Fibroblast of skin of back (primary cell): ENCODE results near the gene HOXB5.

Source experiments
- DNase-seq: peaks from one replicate; pipeline ENCODE4 v3.0.0-alpha.2; 2013

Gene HOXB5

DNA sequence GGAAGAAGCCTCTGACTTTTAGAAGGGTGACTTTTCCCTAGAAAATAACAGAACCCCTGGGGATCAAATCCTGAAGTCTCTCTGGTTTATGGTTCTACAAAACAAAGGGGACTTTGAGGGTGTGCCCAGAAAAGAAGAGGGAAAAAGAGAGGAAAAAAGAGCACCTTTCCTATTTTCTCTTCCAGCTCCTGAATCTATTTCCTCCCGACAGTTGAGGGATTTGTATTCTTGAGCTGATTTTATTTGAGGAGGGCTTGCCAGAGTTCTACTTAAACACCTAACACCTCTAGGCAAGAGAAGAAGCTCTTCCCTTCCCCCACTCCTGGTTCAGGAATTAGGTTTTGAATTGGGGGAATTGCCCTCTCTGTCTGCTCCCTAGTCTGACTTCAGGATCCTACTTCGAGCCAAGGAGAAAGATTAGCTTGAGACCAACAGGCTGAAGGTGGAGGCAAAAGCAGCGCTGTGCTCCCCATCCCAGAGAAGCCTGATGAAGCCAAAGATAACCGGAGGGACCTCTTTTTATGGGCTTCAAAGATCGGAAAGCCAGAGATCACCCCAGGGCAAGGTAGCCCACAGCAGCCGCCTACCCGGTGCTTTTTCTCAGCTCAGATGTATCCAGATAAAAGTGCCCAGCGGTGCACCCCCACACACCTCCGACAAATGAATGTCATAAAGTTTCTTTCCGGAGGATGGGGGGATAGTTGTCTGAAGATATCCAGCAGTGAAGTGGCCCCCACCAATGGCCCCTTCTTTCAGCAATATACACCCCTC is 4.3 kb downstream of the HOXB5 start:
- DNase-seq: no peak

DNA sequence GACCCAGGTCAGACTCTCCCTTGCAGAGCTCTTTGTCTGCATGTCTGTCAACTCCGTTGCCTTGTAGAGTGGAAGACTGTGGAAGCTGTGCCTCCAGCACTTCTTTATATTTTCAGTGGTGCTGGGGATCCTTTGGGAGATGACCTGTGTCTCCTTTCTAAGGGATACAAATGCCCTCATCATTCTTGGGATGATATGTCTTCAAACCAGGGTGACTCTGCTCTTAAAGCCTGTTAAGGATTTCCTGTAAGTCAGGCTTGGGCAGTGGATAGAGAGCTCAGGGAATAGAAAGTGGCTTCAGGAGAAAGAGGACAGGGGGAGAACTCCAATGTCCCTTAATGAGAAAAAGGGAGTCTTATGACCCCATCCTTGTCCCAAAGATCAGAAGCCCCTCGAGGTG is 5.1 kb downstream of the HOXB5 start:
- DNase-seq: no peak

DNA sequence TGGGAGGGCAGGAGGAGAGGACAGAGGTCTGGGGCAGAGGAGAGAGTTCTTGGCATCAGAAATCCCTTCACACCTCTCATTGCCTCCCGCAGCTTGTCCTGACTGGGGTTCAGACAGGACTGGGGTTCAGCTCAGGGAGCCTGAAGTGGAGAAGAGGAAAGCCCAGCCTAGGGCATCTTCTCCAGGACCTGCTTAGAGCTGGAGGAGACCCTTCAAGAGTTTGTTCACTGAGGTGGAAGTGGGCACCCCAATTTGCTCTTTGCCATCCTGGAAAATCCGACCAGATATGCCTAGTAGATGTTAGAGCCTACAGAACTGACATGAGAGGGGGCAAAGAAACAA is 5.5 kb downstream of the HOXB5 start:
- no peak for DNase-seq

DNA sequence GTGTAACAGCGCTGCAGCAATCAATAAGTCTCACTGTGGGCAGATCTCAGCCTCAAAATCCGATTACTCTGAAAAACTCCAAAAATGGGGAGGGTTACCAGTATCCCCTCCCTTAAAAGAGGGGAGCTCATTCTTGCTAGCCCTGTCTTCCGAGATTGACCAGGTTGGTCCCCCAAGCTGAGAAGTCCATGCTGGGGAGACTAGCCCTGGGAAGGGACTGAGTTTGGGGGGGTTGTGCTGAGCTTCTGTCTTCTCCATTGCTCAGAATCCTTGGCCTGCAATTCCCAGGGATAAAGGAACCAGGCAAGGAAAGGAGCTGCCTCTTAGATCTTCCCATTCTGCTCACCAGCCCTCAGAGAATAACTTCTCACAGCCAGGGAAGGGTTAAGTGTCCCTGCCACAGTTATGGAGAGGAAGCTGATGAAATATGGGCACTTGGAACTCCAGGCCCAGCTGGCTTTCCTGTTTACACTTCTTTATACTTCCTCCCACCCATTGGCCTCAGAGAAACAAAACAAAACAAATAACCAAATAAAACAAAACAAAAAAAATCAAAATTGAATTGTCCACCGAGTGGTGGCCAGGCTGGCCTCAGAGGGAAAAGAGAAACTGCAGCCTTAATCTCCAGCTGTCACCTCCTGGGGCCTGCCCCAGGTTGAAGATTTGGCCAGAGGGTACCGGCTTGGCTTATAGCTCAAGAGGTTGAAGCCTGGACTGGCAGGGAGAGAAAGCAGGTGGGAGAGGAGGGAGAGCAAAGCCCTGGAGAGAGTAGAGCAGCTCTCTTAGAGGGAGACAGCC is 6.1 kb downstream of the HOXB5 start:
- no peak for DNase-seq

DNA sequence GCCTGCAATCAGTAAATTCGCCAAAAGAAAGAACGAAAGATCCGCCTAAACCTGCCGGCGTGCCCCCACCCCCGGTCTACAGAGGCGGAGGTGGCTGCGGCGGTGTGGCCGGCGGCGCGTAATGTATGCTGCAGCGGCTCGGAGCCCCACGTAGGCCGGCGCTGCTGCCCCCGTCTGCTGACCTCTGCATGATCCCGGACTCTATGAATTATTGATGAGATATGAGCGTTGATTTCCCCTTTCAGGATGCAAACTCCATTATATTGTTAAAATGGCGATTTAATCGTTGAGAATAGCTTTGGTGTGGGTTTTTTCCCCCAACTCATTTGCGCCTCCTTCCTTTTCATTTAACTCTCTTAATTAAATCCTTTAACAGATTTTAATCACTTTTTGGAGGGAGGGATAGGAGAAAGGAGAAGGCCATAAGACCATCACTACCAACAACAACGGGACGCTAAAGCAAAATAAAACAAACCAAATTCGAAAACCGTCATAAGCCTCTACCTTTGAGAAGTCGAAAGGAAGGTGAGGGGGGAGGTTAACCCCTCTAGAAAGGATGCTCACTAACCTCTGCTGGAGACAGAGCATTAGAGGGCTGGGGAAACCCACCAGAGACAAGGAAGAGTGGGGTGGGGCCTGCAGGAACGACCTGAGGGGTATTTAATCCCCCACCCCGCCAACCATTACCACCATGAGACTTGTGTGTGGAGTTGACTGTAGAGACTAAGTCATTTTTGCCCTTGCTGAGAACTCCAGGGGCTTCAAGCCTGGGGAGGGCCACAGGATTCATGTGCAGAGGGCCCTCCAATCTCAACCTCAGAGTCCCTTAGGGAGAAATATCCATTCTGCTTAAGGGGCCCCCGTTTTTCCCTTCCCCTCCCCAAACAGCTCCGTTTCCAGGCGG is 7.0 kb downstream of the HOXB5 start:
- DNase-seq: no peak

DNA sequence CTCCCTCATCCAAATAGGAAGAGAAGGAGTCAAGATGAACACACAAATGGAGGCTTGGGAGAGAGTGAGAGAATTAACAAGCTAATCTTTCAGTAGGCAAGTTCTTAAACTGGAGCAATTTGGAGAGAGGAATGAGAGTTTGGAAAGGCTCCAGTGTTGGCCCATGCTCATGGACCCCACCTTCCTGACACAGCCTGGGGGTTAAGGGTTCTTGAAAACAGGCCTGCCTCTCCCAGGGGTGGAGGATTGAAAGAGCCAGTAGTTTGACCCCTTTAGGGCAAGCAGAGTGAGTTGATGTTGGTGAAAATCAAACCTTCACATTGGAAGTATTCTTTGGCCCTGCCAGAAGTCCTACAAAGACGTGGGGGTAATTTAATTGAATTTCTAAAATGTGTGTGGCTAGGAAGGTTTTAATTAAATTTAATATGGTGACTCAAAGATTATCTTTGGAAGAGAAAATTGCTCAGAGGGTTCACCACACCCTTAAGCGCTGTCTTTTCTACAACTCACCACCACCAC is 9.3 kb downstream of the HOXB5 start:
- no peak for DNase-seq

DNA sequence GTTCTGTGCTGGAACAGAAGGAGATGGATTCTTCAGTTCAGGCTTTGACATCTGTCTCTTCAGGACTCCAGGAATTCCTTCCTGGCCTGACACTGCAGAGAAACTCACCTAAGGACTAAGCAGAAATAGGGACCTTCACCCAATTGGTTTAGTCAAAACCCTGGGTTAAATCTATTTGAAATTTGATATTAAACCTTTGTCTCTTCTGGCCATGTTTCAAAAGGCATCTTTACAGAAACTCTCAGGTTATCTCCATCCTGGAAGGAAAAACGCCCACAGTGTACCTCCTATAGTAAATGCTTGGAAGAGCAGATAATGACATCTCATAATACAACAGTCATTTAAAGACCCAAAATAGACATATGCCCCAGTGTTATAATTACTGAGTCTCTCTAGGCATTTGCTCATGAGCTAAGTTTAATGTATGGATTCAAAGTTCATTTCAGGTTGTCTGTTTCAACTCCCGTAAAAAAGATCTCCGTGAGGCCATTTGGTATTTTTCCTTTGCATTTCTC is 9.8 kb downstream of the HOXB5 start:
- no peak for DNase-seq

DNA sequence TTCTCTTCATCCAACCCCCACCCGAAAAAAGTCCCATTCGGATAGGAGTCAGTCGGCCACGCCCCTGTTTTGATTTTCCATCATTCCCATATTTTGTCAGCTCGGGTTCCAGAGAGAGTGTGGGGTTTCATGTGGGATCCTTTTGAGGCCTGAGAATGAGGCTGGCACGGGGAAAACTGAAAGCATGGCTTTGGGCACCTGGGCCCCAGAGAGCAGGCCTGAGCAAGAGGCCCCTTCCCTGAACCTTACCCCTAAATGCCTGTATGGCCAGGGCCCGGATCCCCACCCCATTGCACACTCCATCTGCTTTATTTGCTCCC is 10.9 kb downstream of the HOXB5 start:
- no peak for DNase-seq

DNA sequence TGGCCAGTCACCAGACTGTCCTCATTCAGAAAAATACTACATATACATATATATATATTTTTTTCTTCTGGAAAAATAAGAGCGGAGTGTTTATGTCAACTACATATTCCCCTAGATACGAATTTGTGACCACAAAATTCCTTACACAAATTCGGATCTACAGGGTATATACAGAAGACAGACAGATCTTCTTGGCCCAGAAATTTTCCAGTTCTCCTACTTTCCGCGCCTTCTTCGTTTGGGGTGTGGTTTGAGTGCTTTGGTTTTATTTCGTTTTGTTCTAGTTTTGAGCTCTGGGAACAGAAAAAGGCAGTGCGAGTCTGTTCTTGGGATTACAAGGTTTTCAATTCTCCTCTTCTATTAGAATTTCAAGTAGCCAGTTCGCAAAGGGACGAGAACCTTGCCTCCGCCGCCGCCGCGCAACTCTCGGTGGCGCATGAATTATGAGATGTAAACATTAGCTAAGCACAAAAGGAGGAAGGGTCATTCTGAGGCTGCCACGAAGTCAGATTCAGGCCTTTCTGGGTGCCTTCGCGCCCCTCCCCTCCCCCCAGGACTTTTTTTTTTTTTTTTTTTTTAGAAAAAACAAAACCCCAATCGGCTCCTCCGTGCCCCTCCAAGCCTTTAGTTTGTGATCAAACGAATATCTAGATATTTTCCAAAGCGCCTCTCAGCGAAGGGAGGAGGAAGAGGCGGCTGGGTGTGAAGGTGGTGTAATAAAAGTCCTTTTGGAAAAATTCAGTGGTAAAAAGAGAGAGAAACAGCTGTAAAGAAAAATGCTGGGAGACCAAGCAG is 13.6 kb downstream of the HOXB5 start:
- no peak for DNase-seq

DNA sequence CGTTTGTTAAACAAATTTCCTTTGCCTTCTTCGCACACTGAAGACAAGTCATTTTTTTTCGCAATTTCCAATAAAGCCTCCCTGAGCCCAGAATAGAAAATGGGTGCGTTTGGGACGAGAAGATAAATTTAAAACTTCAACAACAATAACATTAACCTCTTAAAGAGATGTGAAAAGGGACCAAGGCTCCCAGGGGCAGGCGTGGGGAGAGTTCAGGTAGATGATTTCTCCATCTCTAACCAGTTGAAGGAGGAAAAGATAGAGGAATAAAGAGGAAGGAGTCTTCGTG is 14.2 kb downstream of the HOXB5 start:
- no peak for DNase-seq

DNA sequence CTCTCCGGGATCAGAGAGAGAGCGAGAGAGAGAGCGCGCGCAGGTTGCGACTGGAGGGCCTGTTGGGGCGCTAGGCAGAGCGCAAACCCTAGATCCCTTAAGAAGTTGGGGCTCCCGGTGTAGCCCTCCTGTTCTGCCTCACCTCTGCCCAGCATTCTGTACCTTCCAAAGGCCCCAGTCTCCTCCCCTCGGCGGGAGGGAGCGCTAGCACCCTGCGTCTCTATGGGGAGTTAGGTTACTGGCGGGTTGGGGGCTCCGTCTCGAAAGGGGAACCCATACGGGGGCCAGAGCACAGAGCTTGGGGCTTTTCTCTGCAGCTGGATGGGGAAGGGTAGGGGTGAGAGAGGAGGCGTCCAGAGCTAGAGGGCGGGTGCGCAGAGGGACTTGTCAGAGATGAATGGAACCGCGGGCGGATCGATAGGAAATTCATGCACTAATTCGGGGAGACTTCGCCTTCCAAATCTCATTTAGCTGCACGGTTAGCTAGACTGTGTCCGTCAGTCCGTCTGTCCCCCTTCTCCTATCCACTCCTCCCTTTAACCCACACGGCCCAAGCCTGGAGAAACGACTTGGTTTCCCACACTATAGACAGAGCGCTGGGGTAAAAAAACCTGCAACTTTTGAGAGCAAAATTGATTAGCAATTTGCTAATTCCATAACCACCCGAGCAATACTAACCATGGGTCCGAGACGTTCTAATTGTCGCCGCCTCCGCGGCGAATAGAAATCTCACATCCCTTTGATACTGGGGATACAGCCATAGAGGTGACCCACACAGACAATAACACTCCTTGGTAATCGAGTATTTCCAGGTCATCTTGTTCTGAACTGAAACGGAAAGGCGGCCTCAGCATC is 14.7 kb downstream of the HOXB5 start:
- no peak for DNase-seq

DNA sequence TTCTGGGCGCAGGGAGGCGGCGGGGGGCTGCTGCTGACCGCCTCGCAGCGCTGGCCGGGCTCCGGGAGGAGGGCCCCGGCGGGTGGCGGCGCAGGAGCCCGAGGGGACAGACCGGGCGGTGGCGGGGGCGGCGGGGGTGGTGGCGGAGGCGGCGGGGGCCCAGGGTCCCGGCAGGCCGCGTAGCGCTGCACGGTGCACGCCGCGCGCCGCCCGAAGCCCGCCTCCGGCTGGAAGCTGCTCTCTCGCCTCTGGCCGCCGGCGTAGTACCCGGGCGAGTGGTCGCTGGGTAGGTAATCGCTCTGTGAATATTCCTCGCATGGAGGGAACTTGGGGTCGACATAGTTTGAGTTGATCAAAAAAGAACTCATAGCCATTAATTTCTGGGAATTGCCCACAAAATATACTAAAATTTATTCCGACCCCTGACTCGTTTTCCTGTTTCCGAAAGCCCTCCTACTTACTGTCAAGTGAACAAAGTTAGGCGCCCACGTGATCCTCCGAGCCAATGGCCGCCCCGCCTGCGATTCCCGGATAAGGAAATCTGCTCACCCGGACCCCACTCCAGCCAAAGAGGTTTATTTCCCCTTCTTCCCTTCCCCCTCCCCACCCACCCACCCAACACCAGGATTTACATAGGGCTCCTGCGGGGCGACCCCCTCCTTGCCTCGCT is 15.5 kb downstream of the HOXB5 start, which contains the start of gene HOXB4:
HOXB4 (minus strand) TSS at position 405 of the 670 bp plus-strand sequence; CDS start at position 374, 31 bp downstream.
- peak; percentile 74 for DNase-seq

DNA sequence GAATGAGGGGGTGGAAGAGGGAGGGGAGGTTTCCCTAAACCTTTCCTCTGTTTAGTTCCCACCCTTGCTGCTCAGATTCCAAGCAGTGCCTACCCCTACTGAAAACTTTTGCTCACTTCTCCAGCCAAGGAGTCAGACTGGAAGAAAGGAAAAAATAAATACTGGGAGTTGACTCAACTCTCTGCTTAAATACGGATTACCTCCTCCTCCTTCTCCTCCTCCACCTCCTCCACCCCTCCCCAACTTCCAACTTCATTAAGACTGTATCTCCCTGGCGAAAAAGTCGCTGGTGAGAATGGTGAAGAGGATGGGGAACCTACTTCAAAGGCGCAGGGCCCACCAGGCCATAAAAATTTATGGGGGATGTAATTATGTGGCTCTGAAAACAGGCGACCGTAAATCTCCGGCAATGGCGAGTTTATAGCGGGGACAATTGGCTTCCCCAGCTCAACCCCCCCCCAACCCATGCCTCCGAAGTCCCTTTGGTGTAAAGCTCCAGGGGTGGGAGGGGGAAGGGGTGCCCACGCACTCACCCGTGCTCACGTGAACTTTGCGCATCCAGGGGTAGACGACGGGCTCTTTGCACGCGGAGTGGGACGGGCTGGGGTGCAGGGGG is 16.1 kb downstream of the HOXB5 start:
- DNase-seq: no peak

DNA sequence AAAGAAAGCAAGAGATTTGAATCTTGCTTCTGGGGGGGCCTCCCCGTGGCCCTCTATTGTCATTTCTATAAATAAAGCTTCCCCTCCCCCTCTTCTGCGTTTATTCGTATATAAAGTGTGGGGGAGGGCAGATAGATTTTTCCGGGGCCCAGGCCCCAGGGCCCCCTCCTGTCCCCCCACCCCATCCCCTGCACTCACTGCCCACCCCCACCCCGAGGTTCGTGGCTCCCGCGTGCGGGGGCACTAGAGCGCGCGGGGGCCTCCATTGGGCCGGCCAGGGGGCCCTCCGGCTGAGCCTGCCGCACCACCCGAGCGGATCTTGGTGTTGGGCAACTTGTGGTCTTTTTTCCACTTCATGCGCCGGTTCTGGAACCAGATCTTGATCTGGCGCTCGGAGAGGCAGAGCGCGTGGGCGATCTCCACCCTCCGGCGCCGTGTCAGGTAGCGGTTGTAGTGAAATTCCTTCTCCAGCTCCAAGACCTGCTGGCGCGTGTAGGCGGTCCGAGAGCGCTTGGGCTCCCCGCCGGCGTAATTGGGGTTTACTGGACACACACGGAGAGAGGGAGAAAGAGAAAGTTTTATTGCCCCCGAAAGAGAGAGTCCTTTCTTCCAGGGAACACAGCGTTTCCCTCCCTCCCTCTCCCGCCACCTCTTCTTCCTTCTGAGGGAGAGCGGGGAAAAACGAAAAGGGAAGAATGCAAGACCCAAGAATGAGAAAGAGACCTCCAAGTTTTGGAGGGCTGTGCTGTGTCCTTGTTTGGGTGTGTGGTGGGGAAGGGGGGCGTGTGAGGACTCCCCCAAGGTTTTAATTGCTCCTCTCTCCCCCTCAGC is 16.9 kb downstream of the HOXB5 start:
- DNase-seq: no peak

DNA sequence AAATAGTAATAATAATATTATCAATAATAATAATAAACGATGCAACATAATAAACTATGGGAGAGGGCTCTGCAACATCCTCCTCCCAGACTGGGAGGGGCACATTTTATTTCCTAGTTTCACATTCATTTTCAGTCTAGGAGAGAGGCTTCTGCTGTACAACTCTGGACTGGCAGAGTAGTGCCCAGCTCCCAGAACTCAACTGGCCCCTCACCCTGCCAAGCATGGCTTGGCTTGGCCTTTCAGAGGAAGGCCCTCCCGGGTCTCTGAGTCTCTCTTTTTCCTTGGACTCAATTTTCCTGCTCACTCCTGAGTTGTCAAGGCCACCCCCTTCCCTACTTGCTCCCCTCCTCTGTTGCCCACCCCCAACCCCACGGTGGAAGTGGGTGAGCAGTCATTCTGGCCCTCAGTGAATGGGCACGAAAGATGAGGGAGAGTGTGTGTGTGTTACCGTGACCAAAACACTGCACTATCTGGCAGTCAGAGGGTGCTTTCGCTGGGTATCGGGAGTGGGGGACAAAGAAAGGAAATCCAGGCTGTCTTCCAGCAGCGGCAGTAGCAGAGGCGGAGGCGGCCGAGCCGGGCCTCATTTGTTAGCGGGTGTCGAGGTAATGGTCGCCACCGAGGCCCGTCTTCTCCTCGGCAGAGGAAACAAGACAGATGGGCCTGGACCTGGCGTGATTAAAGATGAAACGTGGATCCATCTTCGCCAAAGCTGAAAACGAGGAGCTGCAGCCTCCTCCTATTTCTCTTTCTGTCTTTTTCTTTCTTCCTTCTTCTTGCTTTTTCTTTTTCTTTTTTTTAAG is 17.7 kb downstream of the HOXB5 start:
- no peak for DNase-seq

DNA sequence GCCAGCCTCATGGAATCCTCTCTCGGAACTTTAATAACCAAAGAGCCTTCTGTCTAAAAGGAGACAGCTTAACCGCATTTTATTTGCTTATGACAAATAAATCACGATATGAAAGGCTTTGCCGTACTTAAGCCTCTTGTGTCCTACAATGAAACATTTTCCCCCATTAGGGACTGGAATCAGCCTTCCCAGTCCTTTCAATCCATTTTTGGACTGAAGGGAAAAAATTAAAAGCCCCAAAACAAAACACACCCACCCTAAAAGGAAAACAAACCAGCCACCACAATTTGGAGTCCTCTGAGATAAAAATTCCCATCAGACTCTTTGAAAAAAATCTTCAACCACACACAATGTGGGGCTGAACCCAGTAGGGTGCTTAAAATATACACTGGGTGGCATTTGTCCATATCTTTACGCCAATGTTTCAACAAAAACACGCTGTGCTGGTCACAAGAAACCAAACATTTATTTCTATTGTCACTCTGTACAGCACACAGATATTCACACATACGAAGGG is 18.5 kb downstream of the HOXB5 start:
- DNase-seq: no peak

DNA sequence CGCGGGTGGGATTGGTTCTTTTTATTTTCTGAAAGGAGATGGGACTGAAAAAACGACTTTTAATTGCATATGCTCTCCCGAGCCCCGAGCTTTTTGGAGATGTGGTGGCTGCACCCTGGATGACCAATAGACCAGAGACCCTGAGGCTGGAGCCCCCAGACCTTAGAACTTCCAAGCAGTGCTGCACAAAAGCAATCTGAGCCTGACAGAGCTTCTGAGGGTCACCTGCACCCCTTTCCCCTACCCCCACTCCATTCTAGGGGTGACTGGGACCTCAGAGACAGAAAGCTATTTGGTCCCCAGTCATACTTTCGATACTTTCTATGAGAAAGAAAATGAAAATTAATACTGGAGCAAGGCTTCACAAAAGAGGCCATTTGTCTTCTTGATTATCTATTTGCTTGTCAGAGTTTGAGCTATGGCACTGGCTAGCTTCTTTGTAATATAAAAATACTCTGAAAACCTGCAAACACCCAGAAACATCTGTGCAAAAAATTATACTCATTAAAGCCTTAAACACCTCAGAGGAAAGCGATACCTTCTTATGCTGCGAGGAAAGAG is 19.0 kb downstream of the HOXB5 start:
- no peak for DNase-seq
